BJ (cell line): Measurements from ENCODE around the gene ZBTB21. TPM values are rescaled to one million over a fixed set of nuclear protein-coding genes. Genes with fewer than 3 reads are reported as not detected.

Experiments
- CTCF ChIA-PET: fragments of 350-600 bp; formaldehyde crosslinking; extraction: SDS; loops from one replicate; lab custom pipeline; 2021; ENCODE audit warnings: antibody characterized with exemption, inconsistent platforms; lab: Yijun Ruan, JAX
- POLR2A ChIA-PET: fragments of 300-600 bp; sonication (Branson Sonifier 250); formaldehyde crosslinking; extraction: SDS; loops from one replicate; lab custom pipeline; 2021; ENCODE audit warnings: antibody characterized with exemption; lab: Charles Lee
- DNase-seq: peaks from one replicate; pipeline ENCODE4 v3.0.0-alpha.2; 2011; ENCODE audit warnings: low read depth
- H3K27me3 ChIP-seq: 2 replicates; pipeline ENCODE4 v1.6.0; 2011; ENCODE audit warnings: low read length; ENCODE audit not compliant: control insufficient read depth, insufficient read depth
- H3K36me3 ChIP-seq: 2 replicates; pipeline ENCODE4 v1.5.1; 2011; ENCODE audit warnings: low read length; ENCODE audit not compliant: control insufficient read depth, insufficient read depth
- H3K4me3 ChIP-seq: 2 replicates; pipeline ENCODE4 v1.5.1; 2011; ENCODE audit warnings: low read depth, mild to moderate bottlenecking, control low read depth, low read length
- CTCF ChIP-seq: IDR thresholded peaks from 2 replicates; pipeline ENCODE4 v1.5.1; 2011; ENCODE audit warnings: low read depth, mild to moderate bottlenecking, control low read depth, inconsistent platforms, low read length, moderate library complexity; ENCODE audit not compliant: insufficient read depth
- polyA plus RNA-seq: library from polyadenylated mRNA; depleted of rRNA; stranded (reverse); fragments of >200 nt; gene quantifications from 2 replicates; pipeline ENCODE4 v1.2.3, GENCODE V29; 2011

The ZBTB21 gene
- polyA plus RNA-seq, 1 experiment: 8.1 TPM

GRCh38 chr21:42009018-42009830, 936 bp downstream of the ZBTB21 start:
- POLR2A ChIA-PET: interaction anchor here (0.5 to 0.7 kb wide), 2 partner anchors 16 to 17 kb away, joined by 3 to 5 read pairs; no protein-coding TSS in a partner anchor
- H3K27me3 ChIP-seq: no peaks in the 10 kb centered on the region
- DNase-seq: no peak
- CTCF ChIA-PET: interaction anchor here (0.8 to 1.5 kb wide), 5 partner anchors 16 to 193 kb away, joined by 3 to 7 read pairs (median 3); no protein-coding TSS in a partner anchor
- peaks cover 3% of the 10 kb centered on the region; the same call in 1 of the 2 replicates for H3K36me3 ChIP-seq
- TF ChIP-seq CTCF: no peak; the same call in 1 of the 2 replicates
- H3K4me3 ChIP-seq: peak overlapping the region; percentile 62

GRCh38 chr21:42007356-42007940, 2.7 kb downstream of the ZBTB21 start:
- TF ChIP-seq CTCF: no peak
- Histone ChIP-seq H3K4me3 (no peak overlapping the region), H3K36me3 (peaks cover 3% of the 10 kb centered on the region; the same call in 1 of the 2 replicates), H3K27me3 (no peaks in the 10 kb centered on the region)
- DNase-seq: no peak
- ChIA-PET POLR2A (no interaction called here), CTCF (interaction anchor here (0.6 to 3.2 kb wide), 5 partner anchors 101 to 305 kb away, joined by 3 to 23 read pairs (median 3); no protein-coding TSS in a partner anchor)

- no peaks in the 10 kb centered on the region for H3K27me3 ChIP-seq
- H3K4me3 ChIP-seq: no peak overlapping the region
- DNase-seq: no peak
- peaks cover 3% of the 10 kb centered on the region; the same call in 1 of the 2 replicates for H3K36me3 ChIP-seq
- TF ChIP-seq CTCF: no peak
- POLR2A ChIA-PET: no interaction called here
- CTCF ChIA-PET: interaction anchor here (1.1 to 3.2 kb wide), 2 partner anchors 101 to 111 kb away, joined by 3 to 23 read pairs; no protein-coding TSS in a partner anchor
Observed at GRCh38 chr21:42006765-42007164, 3.4 kb downstream of the ZBTB21 start.

GRCh38 chr21:42004406-42005199, 5.6 kb downstream of the ZBTB21 start:
- peaks cover 3% of the 10 kb centered on the region for H3K36me3 ChIP-seq
- TF ChIP-seq CTCF: no peak
- no peak for DNase-seq
- no peak overlapping the region for H3K4me3 ChIP-seq
- ChIA-PET POLR2A (interaction anchor here (0.7 kb wide), 1 partner anchor 11 kb away, joined by 3 read pairs; no protein-coding TSS in a partner anchor), CTCF (interaction anchor here (1.2 to 3.2 kb wide), 3 partner anchors 103 to 114 kb away, joined by 3 to 23 read pairs (median 3); no protein-coding TSS in a partner anchor)
- H3K27me3 ChIP-seq: no peaks in the 10 kb centered on the region
